HG02759 (cell line): ENCODE measurements around the gene CCDC159.

Experiments used
- ATAC-seq: cut with Tn5 transposase; IDR thresholded peaks from one replicate; pipeline ENCODE4 v1.9.1; 2021; ENCODE audit warnings: mild to moderate bottlenecking, moderate library complexity; ENCODE audit not compliant: unreplicated experiment

CCDC159 gene

GRCh38 chr19:11387162-11388034, 41.1 kb downstream of the CCDC159 start:
- ATAC-seq: no peak

- no peak for ATAC-seq
These were observed 44.0 kb downstream of the CCDC159 start for GRCh38 chr19:11390359-11390758.

- no peak for ATAC-seq
These were observed 44.8 kb downstream of the CCDC159 start for GRCh38 chr19:11390933-11391680.

GRCh38 chr19:11397089-11397610, 50.8 kb downstream of the CCDC159 start:
- ATAC-seq: no peak

- no peak for ATAC-seq
These were observed 53.3 kb downstream of the CCDC159 start for GRCh38 chr19:11399667-11400066.

GRCh38 chr19:11400798-11401197, 54.5 kb downstream of the CCDC159 start:
- ATAC-seq: no peak

- no peak for ATAC-seq
These were observed 55.7 kb downstream of the CCDC159 start for GRCh38 chr19:11401808-11402543.
